GM12873 (cell line): ENCODE measurements around the gene CDCP2.

Experiments
- TF ChIP-seq, protein P1 (sequence below): IDR thresholded peaks from 2 replicates; pipeline ENCODE4 v1.5.1; 2012; ENCODE audit warnings: low read depth, mild to moderate bottlenecking, moderate library complexity, low read length, control low read depth; ENCODE audit not compliant: insufficient read depth; ENCODE audit errors: missing control alignments

The CDCP2 gene

DNA sequence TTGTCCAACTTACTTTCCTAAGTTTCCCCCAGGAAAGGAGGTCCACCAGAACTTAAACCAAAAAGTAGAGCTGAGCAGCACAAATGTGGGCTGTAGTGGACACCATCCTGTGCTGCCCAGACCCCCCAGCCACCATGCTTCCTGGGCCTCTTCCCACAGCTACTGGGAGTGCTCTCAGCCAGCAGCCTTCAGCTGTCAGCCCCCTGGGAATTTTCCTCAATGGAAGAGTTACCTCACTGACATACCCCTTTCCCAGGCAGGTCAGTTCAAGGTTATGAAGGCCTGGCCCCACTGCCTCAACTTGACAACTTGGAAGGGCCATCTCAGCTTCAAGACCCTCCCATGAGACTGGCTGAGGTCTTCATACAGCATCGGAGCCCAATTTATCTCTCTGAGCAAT, 47.7 kb downstream of the CDCP2 start:
- TF ChIP-seq, protein P1, sequence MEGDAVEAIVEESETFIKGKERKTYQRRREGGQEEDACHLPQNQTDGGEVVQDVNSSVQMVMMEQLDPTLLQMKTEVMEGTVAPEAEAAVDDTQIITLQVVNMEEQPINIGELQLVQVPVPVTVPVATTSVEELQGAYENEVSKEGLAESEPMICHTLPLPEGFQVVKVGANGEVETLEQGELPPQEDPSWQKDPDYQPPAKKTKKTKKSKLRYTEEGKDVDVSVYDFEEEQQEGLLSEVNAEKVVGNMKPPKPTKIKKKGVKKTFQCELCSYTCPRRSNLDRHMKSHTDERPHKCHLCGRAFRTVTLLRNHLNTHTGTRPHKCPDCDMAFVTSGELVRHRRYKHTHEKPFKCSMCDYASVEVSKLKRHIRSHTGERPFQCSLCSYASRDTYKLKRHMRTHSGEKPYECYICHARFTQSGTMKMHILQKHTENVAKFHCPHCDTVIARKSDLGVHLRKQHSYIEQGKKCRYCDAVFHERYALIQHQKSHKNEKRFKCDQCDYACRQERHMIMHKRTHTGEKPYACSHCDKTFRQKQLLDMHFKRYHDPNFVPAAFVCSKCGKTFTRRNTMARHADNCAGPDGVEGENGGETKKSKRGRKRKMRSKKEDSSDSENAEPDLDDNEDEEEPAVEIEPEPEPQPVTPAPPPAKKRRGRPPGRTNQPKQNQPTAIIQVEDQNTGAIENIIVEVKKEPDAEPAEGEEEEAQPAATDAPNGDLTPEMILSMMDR, result no peak

DNA sequence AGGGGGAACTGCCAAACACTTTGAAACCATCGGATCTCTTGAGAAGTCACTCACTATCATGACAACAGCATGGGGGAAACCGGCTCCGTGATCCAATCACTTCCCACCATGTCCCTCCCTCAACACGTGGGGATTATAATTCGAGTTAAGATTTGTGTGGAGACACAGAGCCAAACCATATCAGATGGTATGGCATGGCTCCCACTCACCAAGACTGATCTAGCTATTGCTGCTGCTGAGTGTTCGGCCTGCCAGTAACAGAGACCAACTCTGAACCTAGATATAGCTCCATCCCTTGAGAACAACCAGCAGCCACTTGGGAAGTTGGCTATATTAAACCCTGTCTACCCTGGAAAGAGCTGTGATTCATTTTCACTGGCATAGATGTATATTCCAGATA, 49.4 kb downstream of the CDCP2 start:
- TF ChIP-seq, protein P1, result no peak

- TF ChIP-seq, protein P1, result no peak
These were observed 52.3 kb downstream of the CDCP2 start for GRCh38 chr1:54100500-54100899.

GRCh38 chr1:54099061-54099610, 53.7 kb downstream of the CDCP2 start:
- TF ChIP-seq, protein P1, result no peak

GRCh38 chr1:54096877-54097240, 55.9 kb downstream of the CDCP2 start:
- TF ChIP-seq, protein P1, result no peak

DNA sequence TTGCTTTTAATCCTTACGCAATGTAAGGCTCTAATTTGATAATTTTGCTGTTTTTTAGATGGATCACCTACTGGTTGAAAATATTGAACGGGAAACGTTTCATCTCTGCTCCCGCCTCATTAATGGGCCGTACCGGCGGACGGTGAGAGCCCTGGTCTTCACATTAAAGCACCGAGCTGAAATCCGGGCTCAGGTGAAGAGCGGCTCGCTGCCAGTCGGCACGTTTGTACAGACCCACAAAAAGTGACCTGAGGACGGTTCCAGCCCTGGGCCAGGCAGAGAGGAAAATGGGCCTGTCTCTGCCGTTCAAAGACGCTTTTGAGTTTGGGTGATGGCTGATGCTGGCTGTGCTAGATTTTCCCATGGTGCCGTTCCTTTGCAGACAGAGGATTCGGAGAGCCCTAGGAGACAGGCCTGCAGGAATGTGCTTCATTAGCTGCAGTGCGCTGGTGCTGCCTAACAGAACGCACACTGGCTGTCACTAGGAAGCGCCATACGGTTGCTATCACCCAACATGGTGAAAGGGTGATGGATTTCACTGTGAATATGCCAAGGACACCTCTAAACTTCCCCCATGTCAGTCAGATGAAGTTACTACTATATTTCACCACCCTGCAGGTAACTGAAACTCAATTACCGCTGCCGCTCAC, 56.4 kb downstream of the CDCP2 start:
- TF ChIP-seq, protein P1, result no peak

GRCh38 chr1:54095546-54096226, 57.1 kb downstream of the CDCP2 start:
- TF ChIP-seq, protein P1, result no peak
